GM12892 (cell line): Measurements from ENCODE around the gene RNF186.

Experiments
- POLR2A ChIP-seq: IDR thresholded peaks from 2 replicates; pipeline ENCODE4 v1.6.1; 2011; ENCODE audit warnings: low read depth, low read length, control low read depth
- POLR2AphosphoS5 ChIP-seq: IDR thresholded peaks from 2 replicates; pipeline ENCODE4 v1.6.1; 2011; ENCODE audit warnings: low read depth, low read length, control low read depth

DNA sequence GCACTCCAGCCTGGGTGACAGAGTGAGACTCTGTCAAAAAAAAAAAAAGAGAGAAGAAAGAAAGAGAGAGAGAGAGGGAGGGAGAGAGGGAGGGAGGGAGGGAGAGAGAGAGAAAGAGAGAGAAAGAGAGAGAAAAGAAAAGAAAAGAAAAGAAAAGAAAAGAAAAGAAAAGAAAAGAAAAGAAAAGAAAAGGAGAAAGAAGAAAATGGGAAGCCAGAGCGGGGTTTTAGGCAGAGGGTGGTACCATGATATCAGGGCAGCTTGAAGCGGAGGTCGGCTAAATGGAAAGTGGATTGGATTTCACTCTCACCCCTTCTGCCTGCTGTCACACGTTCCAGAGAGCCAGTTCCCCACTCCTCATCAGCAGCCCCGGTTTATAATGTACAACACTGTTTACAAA, 17.3 kb downstream of the RNF186 start:
- TF ChIP-seq POLR2AphosphoS5 (no peak), POLR2A (no peak)
